DOHH2 (cell line): ENCODE data around the gene LACTB.
"Not testable (repeated sequence)": the region's sequence is repeated elsewhere in the genome, so short reads cannot be mapped to it uniquely, and the experiment has no call there.

ENCODE experiments used
- CTCF ChIP-seq: fragments of 200-600 bp; sonication (generic); IDR thresholded peaks from one replicate; pipeline ENCODE4 v1.5.1; 2014; ENCODE audit warnings: antibody characterized with exemption, mild to moderate bottlenecking, low read depth, low read length; ENCODE audit not compliant: poor library complexity, severe bottlenecking
- EZH2phosphoT487 ChIP-seq: fragments of 200-600 bp; sonication (generic); IDR thresholded peaks from 2 replicates; pipeline ENCODE4 v1.6.1; 2017; ENCODE audit warnings: borderline replicate concordance, mild to moderate bottlenecking, antibody characterized with exemption, low read length, moderate library complexity, mixed read lengths

GRCh38 chr15:63098901-63099300, 22.8 kb upstream of the LACTB start:
- not testable (repeated sequence) for TF ChIP-seq CTCF, EZH2phosphoT487
